ENCODE results near the gene GSC.
"Not testable (repeated sequence)": the region's sequence is repeated elsewhere in the genome, so short reads cannot be mapped to it uniquely, and the experiment has no call there.

The GSC gene

GRCh38 chr14:94771906-94772490 is 2.1 kb upstream of the GSC start:
- no peak for DNase-seq (ENCODE audit: low read depth, low spot score)

GRCh38 chr14:94771158-94771905 is 1.4 kb upstream of the GSC start:
- no peak for DNase-seq (ENCODE audit: low read depth, low spot score)

GRCh38 chr14:94770815-94771157 is 873 bp upstream of the GSC start:
- no peak for DNase-seq (ENCODE audit: low read depth, low spot score)

- no peak for DNase-seq (ENCODE audit: low read depth, low spot score)
These were observed 387 bp upstream of the GSC start for GRCh38 chr14:94770251-94770749.

GRCh38 chr14:94768521-94769390 is 1.2 kb downstream of the GSC start:
- no peak for DNase-seq (ENCODE audit: low read depth, low spot score)

GRCh38 chr14:94768141-94768520 is 1.8 kb downstream of the GSC start:
- DNase-seq (ENCODE audit: low read depth, low spot score), result no peak

- DNase-seq (ENCODE audit: low read depth, low spot score), result no peak
These were observed 2.5 kb downstream of the GSC start for GRCh38 chr14:94767321-94767878.

GRCh38 chr14:94764573-94764972 is 5.3 kb downstream of the GSC start:
- no peak for DNase-seq (ENCODE audit: low read depth, low spot score)

- DNase-seq (ENCODE audit: low read depth, low spot score), result no peak
These were observed 7.5 kb downstream of the GSC start for GRCh38 chr14:94762431-94762830.

- no peak for DNase-seq (ENCODE audit: low read depth, low spot score)
These were observed 7.9 kb downstream of the GSC start for GRCh38 chr14:94761997-94762377.

- no peak for DNase-seq (ENCODE audit: low read depth, low spot score)
These were observed 8.4 kb downstream of the GSC start for GRCh38 chr14:94761348-94761996.

GRCh38 chr14:94756310-94756882 is 13.5 kb downstream of the GSC start:
- DNase-seq (ENCODE audit: low read depth, low spot score), result no peak

GRCh38 chr14:94754391-94754942 is 15.4 kb downstream of the GSC start:
- no peak for DNase-seq (ENCODE audit: low read depth, low spot score)

GRCh38 chr14:94752591-94753436 is 17.1 kb downstream of the GSC start:
- DNase-seq (ENCODE audit: low read depth, low spot score), result no peak

GRCh38 chr14:94751956-94752355 is 18.0 kb downstream of the GSC start:
- DNase-seq (ENCODE audit: low read depth, low spot score), result no peak

GRCh38 chr14:94751321-94751720 is 18.6 kb downstream of the GSC start:
- DNase-seq (ENCODE audit: low read depth, low spot score), result no peak

- no peak for DNase-seq (ENCODE audit: low read depth, low spot score)
These were observed 19.5 kb downstream of the GSC start for GRCh38 chr14:94750371-94750770.

GRCh38 chr14:94748667-94749347 is 21.1 kb downstream of the GSC start:
- no peak for DNase-seq (ENCODE audit: low read depth, low spot score)

- no peak for DNase-seq (ENCODE audit: low read depth, low spot score)
These were observed 22.2 kb downstream of the GSC start for GRCh38 chr14:94747739-94748138.

- DNase-seq (ENCODE audit: low read depth, low spot score), result not testable (repeated sequence)
These were observed 22.8 kb downstream of the GSC start for GRCh38 chr14:94747153-94747552.
